ENCODE data around the gene VEGFA. TPM values are rescaled to one million over a fixed set of nuclear protein-coding genes. Genes with fewer than 3 reads are reported as not detected.
A peak's percentile ranks its signal among the peaks of the same experiment; 100 is the strongest.

The VEGFA gene
- total RNA-seq, 1 donor from 2014 or later = 29.0 TPM

DNA sequence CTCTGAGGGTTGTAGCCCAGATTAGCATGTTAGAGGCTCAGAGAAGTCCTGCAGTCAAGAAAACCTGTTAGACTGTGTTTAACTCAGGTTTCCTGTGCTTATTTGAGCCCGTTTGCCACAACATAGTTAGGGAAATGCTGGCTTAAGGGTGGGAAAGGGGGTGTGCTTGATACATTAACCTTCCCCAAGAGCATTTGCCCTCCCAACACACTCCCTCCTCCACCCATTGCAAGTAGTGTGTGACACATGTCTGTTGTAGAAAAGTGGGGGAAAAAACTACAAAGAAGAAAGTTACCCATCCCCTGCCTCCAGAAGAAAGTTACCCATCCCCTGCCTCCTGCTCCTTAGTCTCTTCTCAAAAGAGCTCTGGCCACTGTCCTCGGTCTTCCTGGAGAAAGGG, 45.7 kb upstream of the VEGFA start:
- H3K36me3 Mint-ChIP-seq (ENCODE audit: low read depth) = no peaks in the 10 kb centered on the region
- ChIA-PET POLR2A (interaction anchor here (0.5 to 1.8 kb wide), 9 partner anchors 10 to 1674 kb away, joined by 4 to 46 read pairs (median 5); partner anchors contain the start of genes GTPBP2, HSP90AB1 and VEGFA), CTCF (interaction anchor here (0.8 to 5.1 kb wide), 15 partner anchors 10 to 356 kb away, joined by 3 to 27 read pairs (median 5); partner anchors contain the start of gene VEGFA)
- peak overlapping the region; percentile 9 for H3K4me3 Mint-ChIP-seq
- peak overlapping the region; percentile 81 for H3K27ac Mint-ChIP-seq
- no peaks in the 10 kb centered on the region for H3K9me3 Mint-ChIP-seq
- TF ChIP-seq CTCF (IDR thresholded peaks at IDR 0.05) = no peak
- ATAC-seq (ENCODE audit: low read depth) = no peak
- DNase-seq = no peak
- H3K27me3 Mint-ChIP-seq = peaks cover 5% of the 10 kb centered on the region
- intact Hi-C loops (cut with micrococcal nuclease) = loop anchor here (1.0 to 10.0 kb wide), 6 partner anchors 45 to 430 kb away; partner anchors contain the start of gene CAPN11
- H3K4me1 Mint-ChIP-seq = peaks cover 27% of the 10 kb centered on the region

DNA sequence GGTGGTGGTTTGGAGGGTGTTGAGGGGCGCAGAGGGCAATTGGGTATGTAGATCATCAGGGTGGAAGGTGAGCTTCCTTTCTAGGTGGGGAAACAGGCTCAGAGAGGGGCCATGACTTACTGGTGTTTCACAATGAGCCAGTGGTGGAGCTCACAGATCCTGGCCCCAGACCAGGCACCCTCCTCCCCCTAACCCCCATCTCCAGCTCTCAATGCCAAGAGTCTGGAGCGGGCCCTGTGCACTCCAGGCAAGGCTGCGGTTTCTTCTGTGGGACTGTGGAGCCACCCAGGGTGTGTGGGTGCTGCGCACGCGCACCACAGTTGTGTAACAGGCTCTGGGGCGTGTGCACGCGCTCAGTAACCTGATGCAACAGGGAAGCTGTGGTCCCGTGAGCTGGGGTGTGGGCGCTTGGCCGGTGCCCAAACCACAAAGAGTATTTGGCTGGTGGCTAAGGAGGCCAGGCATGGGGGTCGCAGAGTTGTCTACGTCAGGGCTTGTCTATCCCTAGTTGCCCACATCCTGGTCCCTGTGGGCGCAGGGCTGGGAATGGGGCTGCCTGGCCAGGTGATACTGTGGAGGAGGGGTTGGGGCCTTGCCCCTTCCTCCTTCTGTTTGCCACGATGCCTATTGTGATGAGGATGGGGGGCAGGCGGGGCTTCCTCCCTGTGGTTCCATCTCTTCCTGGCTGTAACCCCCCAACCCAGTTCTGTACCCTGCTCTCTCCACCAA, 44.9 kb upstream of the VEGFA start:
- Mint-ChIP-seq H3K27ac (peak overlapping the region; percentile 81), H3K27me3 (no peaks in the 10 kb centered on the region), H3K9me3 (no peaks in the 10 kb centered on the region), H3K4me1 (peaks cover 27% of the 10 kb centered on the region), H3K36me3 (ENCODE audit: low read depth) (no peaks in the 10 kb centered on the region), H3K4me3 (peak overlapping the region; percentile 29)
- ATAC-seq (ENCODE audit: low read depth) = peak; percentile 86
- TF ChIP-seq CTCF (IDR thresholded peaks at IDR 0.05) = no peak
- ChIA-PET POLR2A (interaction anchor here (0.5 to 1.8 kb wide), 11 partner anchors 10 to 1675 kb away, joined by 3 to 46 read pairs (median 4); partner anchors contain the start of genes GTPBP2, HSP90AB1 and VEGFA), CTCF (interaction anchor here (0.9 to 5.1 kb wide), 13 partner anchors 10 to 355 kb away, joined by 3 to 27 read pairs (median 5); partner anchors contain the start of gene VEGFA)
- intact Hi-C loops (cut with micrococcal nuclease) = loop anchor here (1.0 to 10.0 kb wide), 8 partner anchors 10 to 430 kb away; partner anchors contain the start of gene CAPN11
- DNase-seq = peak; percentile 59

- no peaks in the 10 kb centered on the region for H3K36me3 Mint-ChIP-seq (ENCODE audit: low read depth)
- no peak for TF ChIP-seq CTCF (IDR thresholded peaks at IDR 0.05)
- no peak for DNase-seq
- H3K27ac Mint-ChIP-seq = peak overlapping the region; percentile 81
- peaks cover 27% of the 10 kb centered on the region for H3K4me1 Mint-ChIP-seq
- H3K27me3 Mint-ChIP-seq = no peaks in the 10 kb centered on the region
- intact Hi-C loops (cut with micrococcal nuclease) = loop anchor here (1.0 to 10.0 kb wide), 3 partner anchors 11 to 429 kb away; partner anchors contain the start of gene CAPN11
- ATAC-seq (ENCODE audit: low read depth) = no peak
- peak overlapping the region; percentile 29 for H3K4me3 Mint-ChIP-seq
- ChIA-PET CTCF (interaction anchor here (1.5 to 5.1 kb wide), 7 partner anchors 11 to 353 kb away, joined by 5 to 27 read pairs (median 18); partner anchors contain the start of gene VEGFA), POLR2A (interaction anchor here (0.9 to 1.8 kb wide), 8 partner anchors 11 to 520 kb away, joined by 3 to 46 read pairs (median 5); partner anchors contain the start of genes GTPBP2, HSP90AB1 and VEGFA)
- H3K9me3 Mint-ChIP-seq = peaks cover 4% of the 10 kb centered on the region
Measured at GRCh38 chr6:43725643-43726580, 44.1 kb upstream of the VEGFA start.

DNA sequence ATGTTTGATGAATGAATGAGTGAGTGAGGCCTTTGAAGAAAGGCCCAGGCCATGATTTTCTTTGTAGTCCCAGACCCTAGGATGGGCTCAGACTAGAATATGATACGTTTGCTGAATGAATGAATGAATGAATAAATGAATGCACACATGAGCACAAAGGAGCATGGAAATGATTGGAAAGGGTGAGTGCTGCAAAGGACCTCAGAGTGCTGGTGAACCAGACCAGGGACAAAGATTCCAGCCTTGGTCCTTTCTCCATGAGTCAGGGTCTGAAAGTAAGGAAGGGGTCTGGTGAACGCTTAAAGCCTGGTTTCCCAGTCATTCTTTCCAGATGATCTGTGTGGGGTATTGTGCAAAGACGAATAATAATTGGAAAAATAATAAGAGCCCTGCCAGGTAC, 42.4 kb upstream of the VEGFA start:
- H3K9me3 Mint-ChIP-seq = peaks cover 18% of the 10 kb centered on the region
- H3K4me3 Mint-ChIP-seq = no peak overlapping the region
- H3K4me1 Mint-ChIP-seq = peaks cover 27% of the 10 kb centered on the region
- intact Hi-C loops (cut with micrococcal nuclease) = loop anchor here (10.0 kb wide), 1 partner anchor 427 kb away; the partner anchor contains the start of gene CAPN11
- H3K27ac Mint-ChIP-seq = no peak overlapping the region
- no peak for DNase-seq
- H3K27me3 Mint-ChIP-seq = peaks cover 1% of the 10 kb centered on the region
- no peak for ATAC-seq (ENCODE audit: low read depth)
- no peak for TF ChIP-seq CTCF (IDR thresholded peaks at IDR 0.05)
- POLR2A ChIA-PET = no interaction called here
- CTCF ChIA-PET = interaction anchor here (0.5 to 1.3 kb wide), 2 partner anchors 34 to 60 kb away, joined by 3 to 4 read pairs; no protein-coding TSS in a partner anchor
- peaks cover 1% of the 10 kb centered on the region for H3K36me3 Mint-ChIP-seq (ENCODE audit: low read depth)
